Left renal cortex interstitium (tissue), 4 donors: Measurements from ENCODE around the gene PHF13. TPM values are rescaled to one million over a fixed set of nuclear protein-coding genes. Genes with fewer than 3 reads are reported as not detected.

Experiments used
- DNase-seq, 4 donors: peaks; one replicate each; pipeline ENCODE4 v3.0.0-alpha.2; 2013; ENCODE audit warnings: low read depth in 4 of 4, low spot score in 2 of 4, missing footprints in 1 of 4
- polyA plus RNA-seq, 4 donors: library from polyadenylated mRNA; unstranded; fragments of 120-200 nt; gene quantifications; one replicate each; pipeline ENCODE4 v1.2.1, GENCODE V29; 2013; ENCODE audit not compliant: insufficient read length in 4 of 4

The PHF13 gene
- polyA plus RNA-seq, 4 donors: 21.6 to 28.3 (median 26.1) TPM

DNA sequence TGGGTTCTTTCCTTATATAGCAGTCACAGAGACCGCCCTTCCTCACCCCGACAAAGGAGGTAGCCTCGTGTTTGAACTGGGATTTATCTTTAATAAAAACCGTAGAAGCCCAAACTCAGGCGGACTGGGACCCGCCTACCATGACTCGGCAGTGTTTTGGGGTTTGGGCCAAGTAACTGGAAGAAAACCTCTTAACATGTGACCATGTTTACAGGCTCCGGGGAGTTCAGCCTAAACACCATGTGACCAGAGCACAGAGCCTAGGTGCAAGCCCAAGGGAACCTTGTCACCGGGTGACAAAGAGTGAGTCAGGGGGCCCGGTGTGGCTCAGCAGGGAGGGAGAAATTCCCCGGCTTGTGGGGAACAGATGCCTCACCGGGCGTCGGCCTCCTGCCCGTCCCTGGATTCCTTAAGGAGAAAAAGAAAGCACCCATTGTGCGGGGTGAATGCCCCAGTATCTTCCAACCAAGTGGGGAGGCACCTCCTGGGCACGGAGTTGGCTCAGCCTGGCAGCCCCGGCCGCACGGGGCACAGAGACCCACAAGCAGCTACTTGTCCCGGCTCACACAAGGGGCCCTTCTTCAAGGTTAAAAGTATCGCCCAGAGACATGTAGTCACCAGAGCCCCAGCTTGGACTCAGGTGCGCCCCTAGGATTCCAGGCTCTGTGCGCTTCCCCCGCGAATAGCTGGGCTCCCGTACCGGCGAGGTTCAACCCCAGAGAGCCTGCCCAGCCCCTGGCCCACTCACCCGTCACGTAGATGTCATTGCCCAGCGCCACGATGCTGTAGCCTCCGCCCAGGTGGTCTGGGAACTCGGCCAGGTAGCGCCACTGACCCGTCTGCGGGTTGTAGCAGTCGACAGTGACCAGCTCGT lies 12.2 kb upstream of the PHF13 start:
- no peak for DNase-seq

DNA sequence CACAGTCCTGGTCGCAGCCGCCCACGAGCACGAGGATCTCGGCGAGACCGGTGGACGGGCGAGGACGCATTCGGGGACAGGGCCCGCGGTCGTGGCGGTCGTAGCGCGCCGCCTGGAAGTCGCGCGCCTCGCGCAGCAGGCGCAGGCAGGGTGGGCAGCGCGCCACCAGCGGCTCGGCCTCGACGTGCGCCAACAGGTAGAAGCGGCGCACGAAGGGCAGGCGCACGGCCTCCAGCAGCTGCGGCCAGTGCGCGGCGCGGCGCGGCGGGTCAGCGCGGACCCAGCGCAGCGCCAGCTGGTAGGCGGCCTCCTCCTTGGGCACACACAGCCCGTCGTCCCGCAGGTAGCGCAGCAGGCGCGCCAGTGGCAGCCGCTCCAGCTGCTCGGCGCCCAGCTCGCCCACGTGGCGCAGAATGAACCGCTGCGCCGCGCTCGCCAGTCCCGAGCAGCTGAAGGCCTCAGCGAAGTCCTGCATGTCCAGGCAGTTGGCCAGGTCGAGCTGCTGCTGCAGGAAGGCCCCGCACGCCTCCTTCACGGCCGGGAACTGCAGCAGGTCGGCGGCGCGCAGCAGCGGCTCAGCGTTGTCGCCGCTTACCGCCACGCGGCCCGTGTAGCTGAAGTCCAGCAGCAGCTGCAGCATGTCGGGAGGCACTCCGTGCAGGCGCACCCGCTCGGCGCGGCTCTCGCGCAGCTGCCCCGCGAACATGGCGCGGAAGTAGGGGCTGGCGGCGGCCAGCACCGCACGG lies 11.4 kb upstream of the PHF13 start:
- no peak for DNase-seq

DNA sequence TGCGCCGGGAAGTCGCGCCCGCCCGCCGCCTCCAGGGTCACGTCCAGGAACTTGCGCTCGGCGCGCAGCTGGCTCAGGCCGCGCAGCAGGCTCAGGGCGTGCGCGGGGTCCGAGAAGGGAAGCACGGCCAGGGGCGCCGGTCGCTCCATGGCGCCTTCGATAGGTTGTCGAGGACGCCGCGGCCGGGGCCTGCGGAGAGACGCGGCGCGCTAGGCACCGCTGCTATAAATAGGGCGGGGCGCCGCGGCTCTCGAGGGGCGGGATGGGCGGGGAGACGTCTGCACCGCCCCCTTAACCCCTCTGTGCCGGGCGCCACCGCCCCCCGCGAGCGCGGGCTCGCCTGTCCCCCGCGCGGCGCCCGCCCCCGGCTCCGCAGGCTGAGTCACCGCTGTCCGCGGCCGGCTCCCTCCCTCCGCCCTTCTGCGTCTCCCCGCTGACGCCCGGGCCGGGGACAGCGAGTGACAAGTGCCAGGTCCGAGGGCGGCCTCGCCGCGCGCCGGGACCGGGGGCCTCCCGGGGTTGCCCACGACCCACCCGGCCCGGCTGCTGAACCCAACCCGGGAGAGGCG lies 10.8 kb upstream of the PHF13 start, which contains the start of gene KLHL21:
TSS of gene KLHL21 (minus strand) at position 201 of the 569 bp plus-strand sequence. CDS start at position 149, 52 bp downstream.
- peak in 1 of 4 donors; percentile 73 for DNase-seq

DNA sequence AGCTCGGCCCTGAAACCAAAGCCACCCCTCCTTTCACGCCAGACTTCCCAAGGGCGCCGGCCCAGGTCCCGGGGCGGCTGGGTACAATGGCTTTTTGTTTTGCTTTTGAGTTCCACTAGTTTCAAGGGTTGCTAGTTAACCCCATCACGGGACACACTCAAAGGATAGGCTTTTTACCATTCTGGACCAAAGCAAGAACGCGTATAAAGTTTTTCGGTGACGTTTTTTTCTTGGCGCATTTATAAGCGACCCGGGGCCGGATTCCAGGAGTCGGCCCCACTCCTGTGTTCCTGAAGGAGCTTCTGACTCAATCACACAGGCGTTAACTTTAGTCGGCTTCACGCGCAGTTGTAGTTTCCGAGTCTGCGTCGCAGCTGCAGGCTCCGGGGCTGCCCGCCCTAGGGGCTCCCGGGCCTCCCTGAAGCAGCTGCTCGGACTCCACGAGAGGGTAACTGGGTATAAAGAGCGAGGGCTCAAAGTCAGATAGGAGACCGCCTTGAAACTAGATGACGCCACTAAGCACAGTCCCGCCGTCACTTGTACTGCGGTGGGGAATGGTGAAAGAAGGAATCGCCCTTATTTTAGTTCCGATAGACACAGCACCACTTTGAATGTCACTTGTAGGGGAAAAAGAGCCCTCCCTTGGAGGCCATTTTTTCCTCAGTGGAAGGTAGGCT lies 10.2 kb upstream of the PHF13 start:
- DNase-seq: no peak

DNA sequence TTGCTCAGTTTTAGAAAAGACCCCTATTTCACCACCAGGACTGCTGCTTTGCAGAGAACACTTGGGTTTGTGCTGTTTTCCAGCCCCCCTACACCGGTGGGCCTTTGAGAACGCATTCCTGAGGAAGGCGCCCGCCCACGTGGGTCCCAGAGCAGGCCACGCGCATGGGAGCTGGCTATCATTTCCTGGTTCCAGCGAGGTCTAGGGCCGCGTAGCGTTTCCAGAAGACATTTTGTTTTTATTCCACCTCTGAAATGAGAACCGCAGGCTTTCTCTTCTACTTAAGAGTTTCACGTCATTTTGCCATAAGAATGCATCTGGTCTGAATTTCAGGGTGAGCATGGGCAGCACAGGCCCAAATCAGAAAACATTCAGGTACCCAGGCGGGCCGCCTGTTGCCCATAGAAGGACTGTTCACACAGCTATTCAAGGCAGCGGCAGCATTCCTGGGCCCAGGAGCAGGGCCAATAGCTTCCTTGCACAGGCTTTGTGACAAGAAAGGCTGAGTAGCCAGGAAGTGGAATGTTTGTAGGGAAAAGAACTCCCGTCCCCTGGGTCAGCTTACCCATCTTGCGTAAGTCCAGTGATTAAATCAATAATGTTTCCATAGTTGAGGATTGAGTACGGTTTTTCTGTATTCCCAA lies 9.5 kb upstream of the PHF13 start:
- peak in 1 of 4 donors; percentile 68 for DNase-seq

DNA sequence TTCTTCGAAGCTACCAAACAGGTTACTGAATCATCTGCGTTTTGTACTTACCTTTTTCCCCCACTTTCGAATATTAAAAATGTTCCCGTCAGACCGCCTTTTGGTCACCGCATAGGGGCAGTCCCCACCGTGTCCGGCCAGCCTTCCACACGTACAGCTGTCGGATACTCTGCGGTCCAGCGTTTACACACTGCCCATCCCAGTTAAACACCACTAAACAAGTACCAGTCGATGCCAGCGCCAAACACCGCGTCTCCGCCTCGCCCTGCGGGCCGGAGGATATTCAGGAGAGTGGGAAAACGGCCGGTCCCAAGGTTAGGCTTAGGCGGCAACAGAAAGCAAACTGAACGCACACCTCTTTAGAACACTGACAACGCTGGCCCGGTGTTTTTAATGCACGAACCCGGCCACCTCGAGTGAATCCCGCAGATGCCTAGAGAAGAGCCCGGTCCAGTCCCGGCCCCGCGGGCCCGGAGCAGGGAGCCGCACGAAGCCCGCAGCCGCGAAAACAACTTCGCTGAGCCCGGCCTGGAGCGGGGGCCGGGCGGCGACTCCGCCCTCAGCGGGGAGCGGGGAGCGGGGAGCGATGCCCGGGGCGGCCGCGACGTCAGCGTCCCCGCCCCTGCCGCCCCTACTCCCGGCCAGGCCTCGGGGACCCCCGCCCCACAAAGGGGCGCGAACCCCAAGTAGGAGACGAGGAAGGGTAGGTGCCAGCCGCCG lies 730 bp upstream of the PHF13 start:
- peak in 1 of 4 donors; percentile 35 for DNase-seq

DNA sequence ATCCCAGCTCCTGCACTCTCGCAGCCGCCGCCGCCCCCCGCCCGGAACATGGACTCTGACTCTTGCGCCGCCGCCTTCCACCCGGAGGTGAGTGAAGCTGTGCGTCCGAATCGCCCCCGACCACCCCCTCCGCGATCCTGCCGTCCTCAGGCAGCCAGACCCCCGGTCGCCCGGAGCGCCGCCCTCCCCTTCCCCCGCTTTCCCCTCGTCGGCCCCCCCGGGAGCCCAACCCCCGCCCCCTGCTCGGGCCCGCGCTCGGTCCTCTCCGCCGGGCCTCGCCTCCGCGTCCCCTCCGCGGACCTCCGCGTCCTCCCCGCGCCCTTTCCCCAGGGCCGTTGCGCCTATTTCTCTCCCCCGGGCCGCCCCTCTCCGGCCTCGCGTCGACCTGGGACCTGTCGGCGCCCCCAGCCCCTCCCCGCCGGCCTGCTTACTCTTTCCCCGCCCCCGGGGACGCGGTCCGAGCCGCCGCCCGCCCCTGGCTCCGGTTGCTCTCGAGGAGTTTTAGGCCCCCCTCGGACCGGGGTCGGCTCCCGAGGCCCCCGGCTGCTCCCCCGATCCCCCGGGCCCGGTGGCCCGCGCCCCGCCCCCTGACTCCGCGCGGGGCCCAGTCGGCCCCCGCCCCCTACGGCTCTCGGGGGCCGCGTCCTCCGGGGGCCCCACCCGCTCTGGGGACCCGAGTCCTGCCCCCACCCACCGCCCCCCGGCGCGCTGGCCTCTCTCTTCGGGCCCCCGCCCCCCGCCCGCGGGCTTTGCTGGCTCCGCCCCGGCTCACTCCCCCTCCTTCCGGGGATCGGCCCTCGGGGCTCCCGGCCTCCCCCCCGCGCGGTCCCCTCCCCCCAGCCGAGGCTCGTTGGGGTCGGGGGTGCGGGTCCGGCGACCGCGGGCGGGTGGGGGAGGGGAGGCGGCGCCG lies 743 bp downstream of the PHF13 start:
- DNase-seq: no peak

DNA sequence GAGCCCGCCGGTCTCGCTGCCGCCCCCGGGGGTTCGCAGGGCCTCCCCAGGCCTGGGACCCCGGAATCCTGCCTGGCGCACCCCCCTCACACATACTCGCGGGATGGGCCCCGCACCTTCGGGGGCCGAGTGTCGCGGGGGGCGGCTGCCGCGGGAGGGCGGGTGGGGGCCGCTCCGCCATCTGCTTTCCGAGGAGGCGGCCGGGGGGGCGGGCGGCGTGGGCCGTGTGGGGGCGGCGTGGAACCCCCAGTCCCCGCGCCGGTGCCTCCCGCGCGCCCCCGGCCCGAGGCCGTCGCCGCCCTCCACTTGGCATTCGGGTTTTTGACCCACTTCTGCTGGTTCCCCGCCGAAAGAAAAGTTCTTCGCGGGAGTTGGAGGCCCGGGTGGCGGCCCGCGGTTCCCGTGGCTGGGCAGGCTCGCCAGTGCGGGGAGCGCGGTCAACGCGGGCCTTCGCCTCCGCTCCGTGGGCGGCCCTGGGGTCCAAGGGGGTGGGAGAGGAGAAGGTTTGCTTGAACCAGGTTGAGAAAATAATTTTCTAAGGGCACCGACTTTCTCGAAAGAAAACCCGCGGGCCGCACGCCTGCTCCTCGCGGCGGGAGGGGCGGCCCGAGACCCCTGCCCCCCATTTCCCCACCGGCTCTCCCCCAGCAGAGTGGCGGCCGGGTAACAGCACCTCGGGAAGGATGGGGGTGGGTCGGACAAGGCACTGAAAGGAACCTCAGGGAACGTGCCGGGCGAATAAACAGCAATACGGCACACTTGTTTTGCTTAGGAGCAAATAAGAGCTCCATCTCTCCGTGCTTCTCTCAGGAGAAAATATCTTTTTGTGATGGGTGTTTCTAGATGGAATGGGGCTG lies 1.6 kb downstream of the PHF13 start:
- DNase-seq: no peak

DNA sequence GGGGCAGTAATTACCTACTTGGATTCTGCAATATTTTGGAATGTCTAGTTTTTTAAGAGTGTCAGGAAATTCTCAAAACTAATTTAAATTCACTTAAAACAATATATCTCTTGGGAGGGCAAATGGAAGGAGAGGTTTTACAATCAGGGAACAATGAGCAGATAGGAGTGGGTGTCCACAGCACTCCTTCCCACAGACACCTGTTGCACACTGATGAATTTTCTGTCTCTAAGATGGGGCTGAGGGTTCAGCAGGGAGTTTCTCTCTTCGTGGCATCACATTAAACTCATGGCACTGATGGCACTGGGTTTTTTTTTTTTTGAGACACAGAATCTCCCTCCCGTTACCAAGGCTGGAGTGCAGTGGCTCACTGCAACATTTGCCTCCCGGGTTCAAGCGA lies 5.5 kb downstream of the PHF13 start:
- DNase-seq: no peak

DNA sequence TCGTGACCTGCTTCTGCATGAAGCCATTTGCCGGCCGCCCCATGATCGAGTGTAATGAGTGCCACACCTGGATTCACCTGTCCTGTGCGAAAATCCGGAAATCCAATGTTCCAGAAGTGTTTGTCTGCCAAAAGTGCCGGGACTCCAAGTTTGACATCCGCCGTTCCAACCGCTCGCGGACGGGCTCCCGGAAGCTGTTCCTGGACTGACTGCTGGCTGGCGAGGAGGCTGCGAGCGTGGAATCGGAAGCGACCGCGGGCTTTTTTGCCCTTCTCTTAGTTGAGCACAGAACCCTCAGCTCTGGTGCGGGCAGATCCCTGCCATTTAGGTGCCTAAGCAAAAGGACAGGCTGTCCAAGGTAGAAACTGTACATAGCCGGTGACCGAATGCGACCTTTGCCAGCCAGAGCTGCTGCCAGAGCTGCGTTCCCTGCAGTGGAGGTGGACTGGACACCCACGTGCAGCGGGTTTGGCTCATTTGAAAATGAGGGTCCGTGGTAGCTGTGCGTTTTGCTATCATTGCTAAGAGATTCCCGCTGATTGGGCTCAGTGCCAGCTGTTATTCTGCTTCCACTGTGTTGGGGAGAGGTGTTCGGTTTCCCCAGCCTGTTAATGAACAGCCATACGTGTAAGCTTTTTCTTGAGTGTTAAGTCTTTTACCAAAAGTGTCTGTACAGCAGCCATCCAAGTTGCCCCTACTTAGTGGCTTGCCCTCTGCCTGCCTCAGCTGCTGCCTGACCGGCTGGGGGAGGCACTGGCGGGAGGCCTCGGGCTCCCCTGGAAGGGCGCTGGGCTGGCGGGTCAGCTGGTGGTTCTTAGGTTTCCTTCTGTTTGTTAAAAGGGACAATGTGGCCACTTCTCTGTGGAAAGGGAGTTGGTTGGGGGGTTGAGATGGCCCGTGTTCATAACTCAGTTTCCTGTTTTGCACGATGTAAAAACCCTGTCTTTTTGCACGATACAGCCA lies 8.2 kb downstream of the PHF13 start:
- no peak for DNase-seq

DNA sequence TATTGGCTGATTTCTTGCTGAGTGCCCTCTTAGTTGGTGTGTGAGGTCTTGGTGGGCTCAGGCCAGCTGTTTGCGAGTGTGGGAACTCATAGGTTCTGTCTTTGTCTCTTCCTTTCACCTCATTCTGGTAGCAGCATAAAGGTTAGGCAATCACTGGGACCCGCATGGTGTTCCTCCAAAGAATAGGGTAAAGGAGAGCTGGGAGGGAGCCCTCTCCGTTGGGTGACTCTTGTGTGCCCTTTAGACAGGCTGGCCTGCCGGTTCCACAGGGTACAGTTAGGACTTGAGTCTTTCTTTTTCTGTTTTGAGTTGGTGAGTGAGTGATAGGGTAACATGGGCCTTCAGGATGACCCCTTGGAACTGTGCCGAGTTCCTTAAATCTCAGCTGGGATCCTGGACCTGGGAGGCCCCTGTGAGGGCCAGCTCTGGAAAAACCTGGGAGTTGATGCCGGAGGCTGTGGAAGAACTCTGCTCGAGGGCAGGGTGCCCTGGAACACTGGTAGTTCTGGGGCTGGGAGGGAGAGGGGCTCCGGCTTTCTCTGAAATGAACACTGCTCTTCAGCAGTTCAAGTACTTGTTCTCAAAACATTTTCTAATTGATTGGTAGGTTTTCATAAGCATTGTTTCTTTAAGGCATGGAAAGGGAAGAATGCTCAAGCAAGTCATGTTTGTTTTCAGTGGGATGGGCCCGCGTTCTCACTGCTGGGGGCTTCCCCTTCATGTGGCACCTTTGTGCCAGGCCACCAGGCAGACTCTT lies 9.0 kb downstream of the PHF13 start:
- DNase-seq: no peak

DNA sequence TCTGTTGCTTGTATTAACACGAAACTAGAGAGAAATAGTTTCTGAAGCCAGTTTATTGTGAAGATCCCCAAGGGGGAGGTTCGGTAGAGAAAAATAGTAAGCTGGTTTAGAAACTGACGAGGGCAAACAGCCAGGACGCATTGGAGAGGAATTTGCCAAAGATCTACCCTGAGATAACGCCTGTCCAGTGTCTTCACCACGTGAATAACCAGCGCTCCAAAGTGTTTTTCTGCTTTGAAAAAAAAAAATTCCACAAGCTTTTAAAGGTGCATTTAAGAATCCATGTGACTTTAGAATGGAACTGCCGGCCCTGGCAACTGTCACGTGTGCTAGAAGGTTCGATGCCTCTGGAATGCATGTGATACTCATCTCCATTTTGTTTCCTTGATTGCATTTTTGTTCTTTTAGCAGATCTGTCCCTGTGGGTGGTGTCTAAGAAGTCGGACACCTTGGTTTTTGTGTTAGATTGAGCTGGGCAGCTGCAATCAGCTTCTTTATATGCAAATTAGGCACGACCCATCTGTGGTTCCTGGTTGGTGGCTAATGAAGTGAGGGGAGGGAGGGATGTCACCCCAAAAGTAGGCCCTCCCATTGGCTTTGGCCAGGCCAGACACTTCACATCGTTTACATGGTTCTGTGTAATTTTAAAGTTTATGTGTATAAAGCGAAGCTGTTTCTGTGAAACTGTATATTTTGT lies 9.9 kb downstream of the PHF13 start:
- DNase-seq: no peak

DNA sequence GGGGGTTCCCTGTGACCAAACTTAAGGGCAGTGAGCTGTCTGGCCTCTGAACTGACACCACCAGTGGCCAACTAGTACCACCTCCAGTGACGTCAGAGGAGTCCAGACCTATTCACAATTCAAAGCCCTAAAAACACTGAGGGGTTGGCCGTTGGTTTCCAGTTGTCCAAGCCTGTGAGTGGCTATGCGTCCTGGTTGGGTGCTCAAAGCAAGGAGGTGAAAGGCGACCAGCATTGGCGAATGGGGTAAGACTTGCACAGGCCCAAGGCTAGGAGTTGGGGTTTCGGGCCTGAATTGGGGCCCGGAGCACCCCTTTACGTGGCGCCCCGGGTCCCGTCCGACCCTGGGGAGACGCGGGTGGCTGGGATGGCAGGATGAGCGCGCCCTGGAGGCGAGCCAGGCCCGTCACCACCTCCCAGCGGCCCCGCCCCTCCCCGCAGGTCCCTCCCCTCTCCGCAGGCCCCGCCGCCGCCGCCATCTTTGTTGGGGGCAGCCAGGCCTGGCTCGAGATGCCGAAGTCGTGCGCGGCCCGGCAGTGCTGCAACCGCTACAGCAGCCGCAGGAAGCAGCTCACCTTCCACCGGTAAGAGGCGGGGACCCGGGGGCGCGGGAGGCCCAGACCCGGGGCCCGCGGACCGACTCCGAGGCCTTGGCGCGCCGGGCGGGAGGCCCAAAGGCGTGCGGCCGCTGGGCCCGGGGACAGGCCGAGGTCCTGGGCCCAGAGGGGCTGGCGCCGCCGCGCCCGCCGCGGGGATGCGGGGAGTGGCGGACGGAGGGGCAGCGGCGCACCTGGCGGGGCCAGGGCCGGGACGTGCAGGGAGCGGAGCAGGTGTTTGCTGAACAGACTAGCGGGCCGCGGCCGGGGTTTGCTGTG lies 11.4 kb downstream of the PHF13 start, which contains the start of gene THAP3:
TSS of gene THAP3 (plus strand) at position 159 of the 874 bp plus-strand sequence. CDS start at position 510, 351 bp downstream.
- peak in 1 of 4 donors; percentile 70 for DNase-seq

DNA sequence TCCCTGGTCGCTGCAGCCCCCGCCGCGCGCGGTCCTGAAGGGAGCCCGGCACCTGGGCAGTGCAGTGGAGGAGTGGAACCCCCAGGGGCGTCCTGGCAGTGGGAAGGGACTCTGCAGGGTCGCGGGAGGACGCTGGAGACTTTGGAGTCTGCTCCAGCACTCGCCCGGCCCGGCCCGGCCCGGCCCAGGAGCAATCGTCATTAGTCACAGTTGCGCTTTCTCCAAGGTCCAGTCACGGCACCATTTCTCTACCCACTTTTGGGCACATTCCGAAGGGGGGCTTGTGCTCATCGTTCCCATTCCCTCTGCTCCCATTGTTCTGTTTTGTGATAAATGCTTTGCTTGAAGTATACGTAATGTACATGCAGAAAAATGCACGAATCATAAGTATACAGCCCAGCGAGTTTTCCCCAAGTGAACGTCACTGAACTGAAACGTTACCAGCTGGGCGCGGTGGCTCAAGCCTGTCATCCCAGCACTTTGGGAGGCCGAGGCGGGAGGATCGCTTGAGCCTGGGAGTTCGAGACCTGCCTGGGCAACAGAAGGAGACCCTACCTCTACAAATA lies 12.1 kb downstream of the PHF13 start:
- DNase-seq: no peak
